LNCaP clone FGC (cell line): ENCODE data around the gene PPP2R2B.
"Not testable (repeated sequence)": the region's sequence is repeated elsewhere in the genome, so short reads cannot be mapped to it uniquely, and the experiment has no call there.

Source experiments
- DNase-seq: peaks from one replicate; pipeline ENCODE4 v3.0.0-alpha.2; 2011; ENCODE audit warnings: low read depth
- H3K4me3 ChIP-seq: 2 replicates; pipeline ENCODE4 v1.5.1; 2011; ENCODE audit warnings: mild to moderate bottlenecking, low read depth, low read length, control low read depth
- TF ChIP-seq, protein P1 (sequence below): IDR thresholded peaks from 2 replicates; pipeline ENCODE4 v1.5.1; 2012; ENCODE audit warnings: mild to moderate bottlenecking; ENCODE audit not compliant: control insufficient read depth, insufficient read depth; ENCODE audit errors: extremely low read depth

Gene PPP2R2B

DNA sequence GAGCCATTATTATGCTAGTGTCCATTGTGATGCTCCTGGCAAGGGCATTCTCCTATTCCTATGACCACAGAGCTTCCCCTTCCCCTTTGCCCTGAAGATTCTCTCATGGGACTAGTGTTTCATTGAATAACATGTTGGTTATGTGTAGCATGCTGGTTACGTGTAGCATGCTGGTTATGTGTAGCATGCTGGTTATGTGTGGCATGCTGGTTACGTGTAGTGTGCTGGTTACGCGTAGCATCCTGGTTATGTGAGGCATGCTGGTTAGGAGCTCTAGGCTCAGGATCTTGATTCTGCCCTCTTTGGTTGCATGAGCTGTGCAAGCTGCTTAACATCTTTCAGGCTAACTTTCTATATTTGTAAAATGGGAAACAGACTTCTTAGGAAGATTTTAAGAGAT lies 316.1 kb downstream of the PPP2R2B start:
- TF ChIP-seq, protein P1, sequence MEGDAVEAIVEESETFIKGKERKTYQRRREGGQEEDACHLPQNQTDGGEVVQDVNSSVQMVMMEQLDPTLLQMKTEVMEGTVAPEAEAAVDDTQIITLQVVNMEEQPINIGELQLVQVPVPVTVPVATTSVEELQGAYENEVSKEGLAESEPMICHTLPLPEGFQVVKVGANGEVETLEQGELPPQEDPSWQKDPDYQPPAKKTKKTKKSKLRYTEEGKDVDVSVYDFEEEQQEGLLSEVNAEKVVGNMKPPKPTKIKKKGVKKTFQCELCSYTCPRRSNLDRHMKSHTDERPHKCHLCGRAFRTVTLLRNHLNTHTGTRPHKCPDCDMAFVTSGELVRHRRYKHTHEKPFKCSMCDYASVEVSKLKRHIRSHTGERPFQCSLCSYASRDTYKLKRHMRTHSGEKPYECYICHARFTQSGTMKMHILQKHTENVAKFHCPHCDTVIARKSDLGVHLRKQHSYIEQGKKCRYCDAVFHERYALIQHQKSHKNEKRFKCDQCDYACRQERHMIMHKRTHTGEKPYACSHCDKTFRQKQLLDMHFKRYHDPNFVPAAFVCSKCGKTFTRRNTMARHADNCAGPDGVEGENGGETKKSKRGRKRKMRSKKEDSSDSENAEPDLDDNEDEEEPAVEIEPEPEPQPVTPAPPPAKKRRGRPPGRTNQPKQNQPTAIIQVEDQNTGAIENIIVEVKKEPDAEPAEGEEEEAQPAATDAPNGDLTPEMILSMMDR = no peak
- DNase-seq = no peak
- no peak overlapping the region for H3K4me3 ChIP-seq

DNA sequence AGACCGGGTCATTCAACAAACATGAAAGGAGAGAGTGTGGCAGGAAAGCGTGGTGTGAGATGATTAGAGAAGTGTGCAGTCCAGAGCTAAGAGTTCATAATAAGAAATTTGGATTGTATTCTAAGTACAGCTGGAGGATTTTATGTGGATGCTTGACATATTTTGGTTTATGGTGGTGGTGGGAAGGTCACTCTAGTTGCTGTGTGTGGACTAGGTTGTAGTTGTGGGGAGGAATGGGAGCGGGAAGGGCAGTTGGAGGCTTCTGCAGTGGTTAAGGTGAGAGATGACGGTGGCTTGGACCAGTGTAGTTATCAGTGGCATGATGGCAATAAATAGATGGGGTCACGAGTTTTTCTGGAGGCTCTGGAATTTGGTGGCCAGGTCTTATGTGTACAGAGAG lies 316.8 kb downstream of the PPP2R2B start:
- TF ChIP-seq, protein P1 = no peak
- H3K4me3 ChIP-seq = no peak overlapping the region
- DNase-seq = no peak

DNA sequence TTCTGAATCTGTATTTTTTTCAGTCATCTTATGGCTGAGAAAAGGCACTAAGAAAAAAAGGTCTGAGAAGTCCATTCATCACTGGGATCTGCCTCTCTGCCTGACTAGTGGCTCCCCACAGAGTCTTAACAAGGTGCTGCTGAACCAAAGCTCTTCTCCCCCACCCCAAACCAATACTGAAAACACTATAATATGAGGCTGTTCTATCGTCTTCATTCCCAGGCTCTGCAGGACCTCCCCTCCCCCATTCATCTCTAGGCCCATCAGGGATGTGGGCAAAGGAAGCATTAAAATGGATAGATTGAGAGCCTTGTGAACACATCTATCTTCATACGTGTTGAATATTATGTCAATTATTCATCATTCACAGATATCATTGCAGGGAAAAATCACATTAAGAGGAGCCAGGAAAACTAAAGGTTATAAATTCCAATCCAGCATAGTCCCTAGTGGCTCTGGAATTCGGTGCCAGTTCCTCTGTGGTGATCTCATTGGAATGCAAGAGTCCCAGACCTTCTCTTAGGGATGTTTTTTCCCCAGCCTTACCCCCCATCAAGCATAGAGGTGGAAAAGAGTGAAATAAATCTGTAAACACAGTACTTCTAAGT lies 318.2 kb downstream of the PPP2R2B start:
- no peak overlapping the region for H3K4me3 ChIP-seq
- no peak for DNase-seq
- TF ChIP-seq, protein P1 = no peak

DNA sequence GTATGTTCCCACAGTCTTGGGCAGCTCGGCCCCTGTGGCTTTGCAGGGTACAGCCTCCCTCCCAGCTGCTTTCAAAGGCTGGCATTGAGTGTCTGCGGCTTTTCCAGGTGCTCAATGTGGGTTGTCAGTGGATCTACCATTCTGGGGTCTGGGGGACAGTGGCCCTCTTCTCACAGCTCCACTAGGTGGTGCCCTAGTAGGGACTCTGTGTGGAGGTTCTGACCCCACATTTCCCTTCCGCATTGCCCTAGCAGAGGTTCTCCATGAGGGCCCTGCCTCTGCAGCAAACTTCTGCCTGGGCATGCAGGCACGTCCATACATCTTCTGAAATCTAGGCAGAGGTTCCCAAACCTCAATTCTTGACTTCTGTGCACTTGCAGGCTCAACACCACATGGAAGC lies 321.7 kb downstream of the PPP2R2B start:
- DNase-seq, H3K4me3 ChIP-seq: not testable (repeated sequence)

DNA sequence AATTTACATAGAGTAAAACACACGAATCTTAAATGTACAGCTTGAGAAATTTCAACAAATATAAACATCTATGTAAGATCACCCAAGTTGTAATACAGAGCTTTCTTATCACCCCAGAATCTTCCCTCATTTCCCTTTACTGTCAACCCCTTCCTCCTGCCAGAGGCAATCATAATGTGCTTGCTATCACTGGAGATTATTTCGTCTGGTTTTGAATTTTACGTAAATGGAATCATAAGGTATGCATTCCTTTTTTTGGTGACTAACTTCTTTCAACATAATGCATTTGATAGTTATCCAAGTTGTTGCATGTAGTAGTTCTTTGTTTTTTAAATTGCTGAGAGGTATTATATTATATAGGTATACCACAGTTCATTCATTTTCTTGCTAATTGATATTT lies 325.1 kb downstream of the PPP2R2B start:
- no peak for DNase-seq
- no peak overlapping the region for H3K4me3 ChIP-seq
- TF ChIP-seq, protein P1 = no peak

GRCh38 chr5:146549615-146550014 lies 328.9 kb downstream of the PPP2R2B start:
- H3K4me3 ChIP-seq = no peak overlapping the region
- TF ChIP-seq, protein P1 = no peak
- DNase-seq = no peak

DNA sequence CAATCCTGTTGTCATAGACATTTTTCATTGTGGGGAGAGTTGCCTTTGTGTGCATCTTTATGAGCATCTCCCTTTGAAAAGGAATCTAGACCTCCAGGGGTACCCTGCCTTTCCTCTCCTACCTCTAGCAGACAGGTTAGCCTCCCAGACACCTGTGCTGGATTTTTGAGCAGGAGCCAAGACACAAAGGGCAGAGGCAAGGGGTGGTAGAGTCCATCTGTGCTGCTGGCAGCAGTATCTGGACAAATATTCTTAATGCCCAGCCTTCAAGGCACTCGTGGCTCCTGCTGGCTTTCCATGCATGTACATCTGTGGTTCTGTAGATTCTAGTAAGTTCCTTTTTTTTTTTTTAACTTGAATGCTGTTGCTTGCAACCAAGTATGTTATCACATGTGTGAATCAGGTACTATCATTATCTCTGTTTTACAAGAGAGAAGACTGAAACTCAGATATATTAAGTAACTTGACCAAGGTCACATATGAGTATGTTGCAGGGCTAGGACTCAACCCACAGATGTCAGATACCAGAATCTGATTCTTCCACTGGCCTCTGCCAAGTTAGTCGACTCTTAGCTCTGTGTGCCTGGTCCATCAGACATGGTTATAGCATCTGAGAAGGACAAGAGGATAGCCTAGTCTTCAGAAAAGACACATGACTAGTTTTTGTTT lies 329.6 kb downstream of the PPP2R2B start:
- DNase-seq = no peak
- TF ChIP-seq, protein P1 = no peak
- no peak overlapping the region for H3K4me3 ChIP-seq
